Activated naive CD8-positive, alpha-beta T cell treated with anti-CD3 and anti-CD28 coated beads, Interleukin-2, amount 50 U/mL, for 16 hours (primary cell): ENCODE data around the gene ADAM33.

Experiments used
- DNase-seq: peaks from one replicate; pipeline ENCODE4 v3.0.0-alpha.2; 2020; ENCODE audit warnings: low read depth, low spot score

ADAM33 gene

DNA sequence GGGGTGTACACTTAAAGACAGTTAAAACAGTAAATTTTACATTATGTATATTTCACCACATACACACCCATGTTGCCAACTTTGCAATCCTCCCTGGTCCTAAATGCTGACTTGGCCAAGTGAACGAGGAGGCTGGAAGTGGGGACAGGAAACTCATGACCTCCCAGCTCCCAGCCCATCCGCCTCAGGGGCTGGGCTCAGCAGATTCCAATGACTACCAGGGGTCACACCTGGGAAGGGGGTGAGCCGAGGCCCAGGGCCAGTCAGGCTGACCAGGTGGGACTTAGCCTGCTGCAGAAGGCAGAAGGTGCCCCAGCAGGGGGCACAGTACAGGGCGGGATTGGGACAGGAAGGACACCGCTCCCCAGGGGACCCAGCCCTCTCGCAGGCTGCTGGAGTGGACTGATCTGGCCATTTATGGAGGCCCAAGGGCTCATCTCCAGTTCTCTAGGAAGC lies 28.2 kb upstream of the ADAM33 start:
- DNase-seq, result no peak

DNA sequence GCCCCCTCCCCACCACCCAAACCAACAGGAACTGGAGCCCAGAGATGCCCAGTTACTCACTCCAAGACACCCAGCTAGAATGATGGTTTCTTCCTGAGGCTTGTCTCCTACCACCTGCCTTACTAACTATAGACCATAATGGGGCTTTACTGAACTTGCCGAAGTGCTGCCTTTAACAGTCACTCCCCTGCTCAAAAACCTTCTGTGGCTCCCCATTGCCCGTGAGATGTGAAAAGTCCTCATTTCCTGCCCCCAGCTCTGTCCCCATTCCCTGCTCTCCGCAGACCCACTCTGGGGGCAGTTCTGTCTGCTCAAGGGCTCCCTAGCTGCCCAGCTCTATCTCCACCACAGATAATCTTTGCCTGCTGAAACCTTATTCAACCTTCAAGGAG lies 25.7 kb upstream of the ADAM33 start:
- DNase-seq, result no peak

DNA sequence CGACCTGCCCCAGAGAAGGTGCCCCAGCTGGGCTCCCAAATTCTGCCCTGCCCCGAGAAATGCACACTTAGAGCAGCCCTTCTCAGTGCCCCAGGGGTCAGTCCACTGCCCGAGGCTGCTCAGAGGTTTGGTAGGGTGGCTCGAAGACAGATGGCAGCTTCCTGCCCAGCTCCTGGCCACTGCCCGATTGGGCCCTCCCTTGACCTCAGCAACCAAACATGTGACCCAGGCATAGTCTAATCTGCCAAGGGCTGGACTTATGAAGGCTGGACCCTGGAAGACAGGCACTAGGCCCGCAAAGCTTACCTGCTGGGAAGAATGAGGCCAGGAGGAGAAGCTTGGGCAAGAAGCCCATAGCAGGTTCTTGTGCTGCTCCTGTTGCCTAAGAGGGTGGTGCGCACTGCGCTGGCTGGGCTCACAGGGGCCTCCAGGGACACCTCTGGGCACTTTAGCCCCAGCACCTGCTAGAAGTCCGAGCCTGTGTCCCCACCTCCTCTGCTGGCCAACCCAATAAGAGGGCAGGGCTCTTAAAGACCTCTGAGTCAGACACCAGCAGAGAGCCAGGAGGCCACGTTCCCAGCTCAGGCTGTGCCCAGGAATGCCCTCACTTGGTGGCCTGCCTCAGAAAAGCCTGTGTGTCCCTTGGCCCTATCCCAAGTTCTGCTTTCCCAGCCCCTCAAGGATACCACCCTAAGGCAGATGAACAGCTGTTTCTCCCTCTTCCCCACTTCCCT lies 25.1 kb upstream of the ADAM33 start:
- DNase-seq, result no peak

DNA sequence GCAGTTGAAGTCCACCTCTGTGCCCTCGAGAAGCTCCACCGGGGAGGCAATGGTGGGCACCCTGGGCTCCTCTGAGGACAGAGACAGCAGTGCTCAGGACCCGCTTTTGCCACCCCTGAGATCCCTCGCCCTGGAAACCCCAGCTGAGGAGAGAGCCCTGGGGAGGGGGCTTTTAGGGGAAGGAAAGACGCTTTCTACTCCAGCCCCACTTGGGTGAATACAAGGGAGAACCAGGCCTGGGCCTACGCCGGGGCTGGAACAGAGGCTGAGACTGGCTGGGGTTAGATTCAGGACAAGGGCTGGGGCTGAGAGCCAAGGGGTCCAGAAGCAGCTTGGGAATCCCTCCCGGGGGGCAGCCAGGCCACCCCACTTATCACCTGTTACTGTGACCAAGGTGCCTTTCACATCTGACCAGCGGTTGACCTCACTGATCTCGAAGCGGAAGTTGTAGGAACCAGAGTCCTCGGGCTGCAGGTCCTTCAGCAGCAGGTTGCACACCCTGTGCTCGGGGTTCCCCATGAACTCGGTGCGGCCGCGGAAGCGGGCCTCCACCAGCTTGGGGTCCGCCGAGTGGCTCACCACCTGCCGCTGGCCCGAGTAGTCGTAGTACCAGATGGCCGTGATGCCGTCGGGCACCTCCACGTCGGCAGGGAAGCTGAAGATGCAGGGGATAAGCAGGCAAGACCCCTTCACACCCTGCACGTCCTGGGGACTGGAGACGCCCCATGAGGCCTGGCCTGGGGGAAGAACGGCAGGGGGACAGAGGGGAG lies 24.3 kb upstream of the ADAM33 start:
- no peak for DNase-seq

DNA sequence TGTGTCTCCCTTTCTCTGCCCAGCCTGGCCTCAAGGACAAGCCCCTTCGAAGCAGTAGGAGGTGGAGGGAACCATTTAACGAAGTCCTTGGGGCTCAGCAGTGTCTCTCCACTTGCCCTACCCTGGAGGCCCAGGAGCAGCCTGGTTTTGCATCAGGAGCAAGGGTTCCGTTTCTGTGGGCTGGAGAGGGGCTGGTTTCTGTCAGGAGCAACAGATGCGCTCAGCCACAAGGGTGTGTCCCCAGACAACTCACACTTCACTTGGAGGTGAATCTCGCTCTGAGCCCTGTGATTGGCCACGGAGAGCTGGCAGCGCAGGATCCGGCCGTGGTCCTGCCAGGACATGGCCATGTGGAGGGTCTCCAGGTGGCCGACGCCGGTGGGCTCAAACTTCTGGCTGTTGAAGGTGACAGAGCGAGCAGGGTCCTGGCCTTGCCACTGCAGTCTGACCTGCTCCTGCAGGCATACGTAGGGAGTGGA lies 23.7 kb upstream of the ADAM33 start:
- DNase-seq, result no peak

DNA sequence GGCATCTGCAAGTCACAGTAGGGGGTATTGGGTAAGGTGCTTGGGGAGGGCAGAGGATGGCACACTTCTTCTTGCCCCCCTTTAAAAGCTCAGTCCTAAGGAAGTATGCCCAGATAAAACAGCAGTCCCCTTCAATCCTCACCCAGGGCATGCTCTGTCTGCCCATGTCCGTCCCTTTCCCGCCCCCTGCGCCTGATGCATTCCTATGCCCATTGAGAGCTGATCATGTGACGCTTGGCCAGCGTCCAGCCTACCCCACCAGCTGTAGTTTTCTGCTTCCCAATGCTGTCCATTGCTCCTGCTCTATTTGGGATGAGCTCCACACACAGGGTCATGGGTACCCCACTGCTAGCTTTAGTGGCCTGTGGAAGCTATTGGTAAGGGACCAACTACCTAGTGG lies 22.3 kb upstream of the ADAM33 start:
- DNase-seq, result no peak

DNA sequence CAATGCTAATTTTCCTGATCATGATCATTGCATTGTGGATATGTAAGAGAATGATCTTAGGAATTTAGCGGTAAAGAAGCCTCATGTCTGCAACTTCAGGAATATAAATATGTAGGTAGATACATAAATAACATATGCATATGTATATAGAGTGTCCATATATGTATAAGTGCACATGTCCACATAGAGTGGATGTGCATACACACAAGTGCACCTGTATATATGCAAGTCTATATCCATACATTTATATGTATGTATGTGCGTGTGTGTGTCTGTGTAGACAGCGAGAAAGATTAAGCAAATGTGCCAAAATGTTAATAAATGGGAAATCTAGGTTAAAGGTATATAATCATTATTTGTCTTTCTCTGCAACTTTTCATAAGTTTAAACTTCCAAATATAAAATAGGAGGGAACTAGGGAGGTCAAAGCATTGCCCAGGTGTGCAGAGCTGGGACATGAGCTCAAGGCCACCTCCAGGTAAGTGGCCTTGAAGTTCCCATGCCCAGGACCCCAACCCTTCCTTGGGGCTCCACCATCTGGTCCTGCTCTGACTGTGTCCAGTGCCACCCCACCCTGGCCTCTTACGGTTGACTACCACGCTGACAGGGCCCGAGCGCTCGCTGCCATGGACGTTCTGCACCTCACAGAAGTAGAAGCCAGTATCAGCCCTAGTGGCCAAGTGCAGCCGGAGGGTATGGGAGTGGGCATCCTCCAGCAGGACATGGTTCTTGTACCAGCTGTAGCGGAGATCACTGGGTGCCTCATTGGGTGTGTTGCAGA lies 21.0 kb upstream of the ADAM33 start:
- DNase-seq, result no peak

DNA sequence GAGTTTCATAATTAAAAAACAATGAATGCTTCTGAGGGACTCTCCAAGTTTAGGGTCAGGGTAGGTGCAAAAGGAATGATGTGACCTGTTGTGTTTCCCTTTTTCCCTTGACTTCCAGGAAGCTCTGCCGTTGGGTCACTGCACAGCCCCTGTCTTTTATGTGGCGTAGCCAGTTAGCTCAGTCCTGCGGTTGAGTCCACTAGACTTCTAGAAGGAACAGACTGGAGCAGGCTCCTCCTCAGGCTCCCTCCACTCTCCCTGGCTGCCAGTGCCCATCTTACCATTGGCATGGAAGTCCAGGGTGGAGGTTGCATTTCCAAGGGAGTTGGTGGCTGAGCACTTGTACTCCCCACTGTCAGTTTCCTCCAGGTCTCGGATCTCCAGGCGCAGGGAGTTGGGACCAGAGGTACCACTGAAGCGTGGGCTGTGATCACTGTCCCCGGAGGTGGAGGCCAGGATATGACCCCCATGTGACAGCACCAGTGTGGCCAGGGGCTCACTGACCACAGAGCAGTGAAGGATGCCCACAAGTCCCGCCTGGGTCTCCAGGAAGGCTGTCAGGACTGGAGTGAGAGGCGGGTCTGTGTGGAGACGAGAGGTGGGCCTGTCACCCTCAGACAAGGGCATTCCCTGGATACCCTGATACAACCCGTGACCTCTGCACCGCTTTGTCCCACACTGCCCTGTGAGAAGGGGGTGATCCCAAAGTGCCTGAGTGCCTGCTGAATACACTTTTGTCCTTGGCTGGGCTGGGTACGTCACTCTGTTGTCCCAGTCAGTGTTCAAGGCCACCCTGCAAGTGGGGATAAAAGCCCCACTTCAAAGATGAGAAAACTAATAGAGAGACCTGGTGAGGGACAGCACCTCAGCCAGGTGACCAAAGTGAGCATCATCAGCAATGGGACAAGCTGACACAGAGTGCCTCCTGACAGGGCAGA lies 19.5 kb upstream of the ADAM33 start:
- no peak for DNase-seq

DNA sequence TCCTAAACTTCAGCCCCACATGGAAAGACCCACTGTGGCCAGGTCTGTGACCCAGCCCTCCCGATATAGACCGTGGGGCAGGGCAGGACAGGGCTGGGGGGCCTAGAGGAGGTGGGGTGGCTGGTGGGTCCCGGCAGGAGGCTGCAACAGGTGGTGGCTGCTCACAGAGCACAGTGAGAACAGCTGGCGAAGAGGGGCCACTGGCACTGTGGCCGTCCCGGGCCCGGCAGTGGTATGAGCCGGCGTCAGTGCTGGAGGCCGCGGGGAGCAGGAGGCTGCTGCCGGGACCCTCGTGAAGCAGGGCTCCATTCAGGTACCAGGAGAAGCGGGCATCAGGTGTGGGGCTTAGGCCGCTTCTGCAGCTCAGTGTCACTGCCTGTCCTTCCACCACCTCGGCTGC lies 17.2 kb upstream of the ADAM33 start:
- no peak for DNase-seq

DNA sequence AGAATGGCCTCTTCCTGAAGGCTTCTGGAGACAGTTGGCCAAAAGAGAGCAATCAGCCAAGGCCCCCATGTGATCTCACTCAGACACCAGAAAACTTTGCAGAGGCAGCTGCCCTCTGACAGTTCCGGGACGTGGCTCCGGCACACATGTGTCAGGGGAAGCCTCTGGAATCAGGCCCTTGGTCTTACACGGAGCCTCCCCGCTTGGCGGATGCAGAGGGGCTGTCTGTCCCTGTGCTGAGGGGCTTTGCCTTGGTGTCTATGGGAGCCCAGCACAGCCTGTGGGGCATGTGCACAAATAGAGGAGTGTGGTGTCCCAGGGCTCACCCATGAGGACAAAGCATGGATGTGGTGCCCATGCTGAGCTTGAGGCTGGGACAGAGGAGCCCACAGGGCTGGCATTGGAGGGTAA lies 16.8 kb upstream of the ADAM33 start:
- no peak for DNase-seq

DNA sequence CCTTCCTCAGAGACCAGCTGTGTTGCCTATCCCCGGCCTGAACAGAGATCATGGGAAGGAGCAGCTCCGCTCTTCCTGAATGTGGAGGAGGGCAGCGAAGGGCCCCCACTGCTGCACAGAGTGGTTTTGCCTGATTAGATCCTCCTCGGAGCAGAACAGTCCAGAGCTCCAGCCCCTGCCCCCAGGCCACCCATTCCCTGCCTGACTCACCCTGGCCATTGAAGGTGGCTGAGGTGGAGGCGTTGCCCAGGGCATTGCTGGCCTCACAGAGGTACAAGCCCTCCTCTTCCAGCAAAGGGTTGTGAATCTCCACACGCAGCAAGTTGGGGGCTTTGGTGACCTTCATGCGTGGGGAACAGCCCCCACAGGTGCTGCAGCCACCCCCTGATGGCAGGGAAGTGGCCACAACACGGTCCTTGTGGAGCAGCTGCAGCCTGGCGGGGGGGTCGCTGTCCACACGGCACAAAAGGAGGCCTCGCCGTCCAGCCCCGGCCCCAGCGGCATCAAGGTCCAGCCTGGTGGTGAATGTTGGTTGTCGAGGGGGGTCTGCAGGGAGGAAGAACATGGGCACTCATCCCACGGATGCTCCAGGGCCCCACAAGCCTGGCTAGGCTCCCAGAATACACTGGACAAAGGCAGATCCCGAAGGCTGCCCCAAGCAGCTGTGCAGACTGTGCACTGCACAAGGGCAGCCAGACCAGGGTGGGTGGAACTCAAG lies 15.9 kb upstream of the ADAM33 start:
- DNase-seq, result no peak

DNA sequence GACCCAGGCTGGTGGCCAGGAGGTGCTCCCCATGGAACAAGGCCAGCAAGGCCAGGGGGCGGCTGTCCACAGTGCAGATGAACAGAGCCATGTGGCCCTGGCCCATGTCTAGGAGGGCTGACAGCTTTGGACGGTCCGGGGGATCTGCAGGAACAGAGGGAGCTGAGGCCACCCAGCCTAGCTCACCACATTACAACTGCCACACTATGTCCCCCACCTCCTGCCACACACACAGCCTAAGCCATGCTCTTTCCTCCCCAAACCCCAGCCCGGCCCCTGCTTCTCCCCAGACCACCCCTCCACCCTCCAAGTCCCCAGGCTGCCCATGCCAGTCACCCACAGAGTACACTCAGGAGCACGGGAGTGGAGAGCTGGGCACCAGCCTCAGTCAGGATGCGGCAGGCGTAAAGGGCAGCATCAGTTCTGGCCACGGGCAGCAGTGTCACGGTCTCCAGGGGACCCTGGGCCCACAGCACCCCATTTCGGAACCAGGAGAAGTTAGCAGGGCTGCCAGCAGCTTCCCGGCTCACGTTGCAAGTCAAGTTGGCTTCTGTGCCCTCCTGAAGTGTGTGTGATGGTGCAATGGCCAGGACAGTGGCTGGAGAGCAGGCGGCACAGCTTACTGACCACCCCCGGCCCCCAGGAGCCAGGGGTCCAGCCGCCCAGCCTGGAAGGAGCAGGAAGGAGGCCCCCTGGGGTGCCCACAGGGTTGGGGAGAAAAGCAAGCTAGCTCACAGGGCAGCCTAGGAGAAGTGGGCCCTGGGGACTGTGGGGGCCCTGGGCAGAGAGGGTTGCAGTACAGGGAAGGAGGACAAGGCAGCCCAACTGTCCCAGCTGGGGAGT lies 15.2 kb upstream of the ADAM33 start:
- DNase-seq, result no peak

DNA sequence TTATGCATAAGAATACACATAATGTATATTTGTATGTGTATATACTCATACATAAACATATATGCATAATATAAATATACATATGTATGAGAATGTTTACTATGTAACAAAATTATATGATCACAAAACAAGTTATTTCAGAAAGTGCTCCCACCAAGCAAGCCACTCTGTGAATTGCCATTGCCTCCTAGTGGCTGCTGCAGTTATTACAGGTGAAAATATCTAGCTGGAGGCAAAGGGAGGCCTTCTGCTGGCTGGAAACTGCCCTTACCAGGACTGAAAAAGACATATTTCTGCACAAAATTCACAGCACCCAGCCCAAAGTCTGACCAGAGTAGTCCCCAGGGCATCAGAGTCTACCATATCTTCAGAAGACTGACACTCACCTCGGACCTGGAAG lies 14.4 kb upstream of the ADAM33 start:
- DNase-seq, result no peak

DNA sequence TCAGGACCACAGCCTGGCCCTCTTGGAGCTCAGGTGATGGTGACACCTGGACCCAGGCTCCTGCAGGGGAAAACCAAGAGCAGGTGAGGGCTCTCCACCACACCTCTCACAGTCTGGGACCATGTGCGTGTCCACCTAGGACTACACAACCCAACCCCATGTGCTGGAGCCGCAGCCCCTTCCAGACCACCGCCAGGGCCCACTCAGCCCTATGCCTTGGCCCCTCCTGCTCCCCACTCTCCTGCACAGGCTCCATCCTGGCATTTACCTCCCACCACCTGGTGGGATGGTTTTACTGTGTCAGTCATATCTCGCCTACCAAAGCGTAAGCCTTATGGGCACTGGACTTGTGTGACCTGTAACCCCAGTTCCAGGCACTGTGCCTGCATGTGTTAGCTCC lies 13.1 kb upstream of the ADAM33 start:
- no peak for DNase-seq

DNA sequence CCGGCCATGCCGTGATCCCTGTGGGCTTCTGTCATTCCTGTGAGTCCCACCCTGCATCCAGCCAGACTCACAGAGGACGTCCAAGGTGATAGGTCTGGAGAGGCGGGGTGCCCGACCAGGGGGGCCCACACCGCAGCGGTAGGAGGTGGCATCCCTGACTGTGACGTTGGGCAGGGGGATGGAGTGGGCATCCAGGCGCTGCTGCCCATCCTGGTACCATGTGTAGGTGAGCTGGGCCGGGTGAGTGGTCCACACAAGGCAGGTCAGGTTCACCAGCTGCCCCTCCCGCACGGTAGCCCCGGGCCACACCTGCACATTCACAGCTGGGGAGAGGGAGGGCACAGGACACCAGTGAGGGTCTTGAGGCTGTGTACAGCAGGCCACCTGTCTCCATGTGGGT lies 11.6 kb upstream of the ADAM33 start:
- no peak for DNase-seq

DNA sequence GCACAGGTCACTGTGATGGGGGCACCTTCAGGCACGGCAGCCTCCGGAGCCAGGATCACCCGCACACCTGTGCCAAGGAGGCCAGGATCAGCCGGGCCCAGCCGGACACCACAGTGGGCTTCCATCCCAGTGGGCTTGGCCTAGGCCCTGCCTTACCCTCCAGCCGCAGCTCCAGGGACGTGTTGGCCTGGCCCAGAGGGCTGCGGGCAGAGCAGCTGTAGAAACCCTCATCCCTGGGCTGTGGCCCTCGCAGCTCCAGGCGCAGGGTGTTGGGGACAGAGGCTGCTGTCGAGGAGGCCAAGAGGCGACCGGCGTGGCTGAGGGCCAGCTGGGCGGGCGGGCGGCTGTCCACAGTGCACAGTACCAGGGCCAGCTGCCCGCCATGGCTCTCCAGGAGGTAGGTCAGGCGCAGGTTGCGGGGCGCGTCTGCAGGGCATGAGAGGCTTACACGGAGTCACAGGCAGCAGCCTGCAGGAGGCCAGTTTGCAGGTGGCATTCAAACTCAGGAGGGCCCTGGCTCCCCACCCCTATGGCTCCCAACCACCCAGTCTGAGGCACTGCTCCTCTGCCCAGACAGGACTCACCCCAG lies 11.0 kb upstream of the ADAM33 start:
- no peak for DNase-seq

DNA sequence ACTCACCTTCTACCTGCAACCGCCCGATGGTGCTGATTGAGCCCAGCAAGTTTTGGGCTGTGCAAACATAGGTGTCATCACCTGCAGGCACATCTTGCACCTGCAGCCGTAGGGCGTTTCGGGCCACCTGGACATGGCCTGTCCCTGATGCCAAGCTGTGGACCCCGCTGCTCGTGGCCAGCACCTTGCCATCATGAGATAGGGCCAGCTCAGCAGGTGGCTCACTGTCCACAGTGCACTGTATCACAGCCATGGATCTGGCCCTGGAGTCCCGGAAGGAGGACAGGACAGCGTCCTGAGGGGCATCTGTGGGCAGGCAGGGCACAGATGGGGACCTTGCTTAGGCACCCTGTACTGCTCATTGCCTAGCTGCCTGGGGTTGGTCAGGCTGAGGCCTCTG lies 10.1 kb upstream of the ADAM33 start:
- no peak for DNase-seq

DNA sequence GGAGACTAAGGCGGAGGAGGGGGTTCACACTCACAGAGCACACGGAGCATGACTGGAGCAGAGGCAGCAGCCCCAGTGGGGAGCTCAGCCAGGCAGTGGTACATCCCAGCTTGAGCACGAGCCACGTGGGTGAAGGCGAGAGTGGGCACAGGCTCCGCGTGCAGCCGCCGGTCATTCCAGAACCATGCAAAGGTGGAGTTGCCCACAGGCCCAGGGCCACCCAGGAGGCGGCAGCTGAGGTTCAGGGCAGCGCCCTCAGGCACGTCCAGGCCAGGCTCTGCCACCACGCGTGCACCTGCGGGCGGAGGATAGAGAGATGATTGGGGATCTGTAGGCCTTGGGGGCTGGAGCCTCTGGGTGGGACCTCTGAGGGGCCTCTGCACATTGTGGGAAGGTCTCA lies 9.5 kb upstream of the ADAM33 start:
- DNase-seq, result no peak

DNA sequence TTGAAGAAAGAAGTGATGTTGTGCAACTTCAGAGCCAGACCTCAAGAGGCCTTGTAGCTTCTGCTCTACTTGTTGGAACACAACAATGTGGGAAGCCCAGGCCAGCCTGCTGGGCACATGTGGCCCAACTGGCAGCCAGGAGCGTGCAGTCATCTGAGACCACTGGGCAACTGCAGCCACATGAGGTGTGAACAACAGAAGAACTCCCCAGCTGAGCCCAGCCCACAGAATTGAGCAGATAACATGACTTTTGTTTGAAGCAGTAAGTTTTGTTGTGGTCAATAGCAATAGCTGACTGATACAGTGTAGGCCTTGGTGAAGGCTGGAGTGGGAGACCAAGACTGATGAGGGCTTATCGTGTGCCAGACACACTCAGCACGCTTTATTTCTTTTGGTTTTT lies 8.6 kb upstream of the ADAM33 start:
- no peak for DNase-seq
